Measurements from ENCODE around the gene ZCWPW1. TPM values are rescaled to one million over a fixed set of nuclear protein-coding genes. Genes with fewer than 3 reads are reported as not detected.

Gene ZCWPW1
- total and polyA plus RNA-seq, 2 of the 8 experiments (the other 6 are each of a cell fraction or from before 2014, with no cell fraction given): 0.51 to 1.4 TPM

- no peak overlapping the region for H3K56ac ChIP-seq (replicated peaks; ENCODE audit: insufficient read length, low read depth, low read length)
- no peak overlapping the region for H3K27ac ChIP-seq (ENCODE audit: low read depth, low read length)
- H4K20me1 ChIP-seq (replicated peaks in 1 of 2; ENCODE audit: control insufficient read depth in 1 of 2, insufficient read depth in 2 of 2, low read length in 2 of 2): no peaks in the 10 kb centered on the region
- H3K23ac ChIP-seq (ENCODE audit: insufficient read length): no peak overlapping the region
- no peak overlapping the region for H2BK5ac ChIP-seq (ENCODE audit: low read depth, low read length)
- no peak overlapping the region for H3K9ac ChIP-seq (replicated peaks in 1 of 4; ENCODE audit: extremely low read depth in 1 of 4, low read depth in 3 of 4, low read length in 3 of 4)
- WGBS, 2 experiments (ENCODE audit: extremely low coverage in 1 of 2, insufficient coverage in 1 of 2, insufficient read length in 1 of 2, insufficient replicate concordance in 2 of 2, low coverage in 1 of 2, low lambda C conversion rate in 2 of 2, missing lambda C conversion rate in 1 of 2): 69% methylated on average over 7 of the region's 9 CpGs; no CpG with 5 or more reads in 1 of the 2 experiments
- H3K36me3 ChIP-seq (ENCODE audit: control insufficient read depth in 2 of 4, insufficient read depth in 4 of 4, low read length in 3 of 4): peaks cover 0 to 3% (median 0%) of the 10 kb centered on the region in 4 experiments; a peak in 1 of 8 replicates
- no peak overlapping the region for H4K8ac ChIP-seq (ENCODE audit: extremely low read depth, insufficient read depth, low read length)
- no peak overlapping the region for H4K91ac ChIP-seq (replicated peaks; ENCODE audit: insufficient read length, low read length)
- H2BK15ac ChIP-seq (ENCODE audit: low read length): no peak overlapping the region
- no peaks in the 10 kb centered on the region for H3K79me2 ChIP-seq (ENCODE audit: control insufficient read depth in 1 of 2, insufficient read depth in 2 of 2, low read length in 2 of 2)
- H3K27me3 ChIP-seq (replicated peaks in 1 of 4; ENCODE audit: control insufficient read depth in 3 of 4, extremely low read depth in 1 of 4, insufficient read depth in 3 of 4, low read length in 3 of 4): no peaks in the 10 kb centered on the region
- ChIA-PET POLR2A (ENCODE audit: partially characterized antibody) (interaction anchor here (4.3 kb wide), 1 partner anchor 47 kb away, joined by 20 read pairs; the partner anchor contains the start of genes MEPCE and ZCWPW1), CTCF (ENCODE audit: partially characterized antibody) (interaction anchor here (0.7 to 11.3 kb wide), 11 partner anchors 10 to 873 kb away, joined by 3 to 152 read pairs (median 4); partner anchors contain the start of gene SPACDR)
- DNase-seq (ENCODE audit: low read depth in 1 of 2, low spot score in 2 of 2) (no peak), FAIRE-seq (no peak)
- no peak overlapping the region for H4K5ac ChIP-seq (ENCODE audit: insufficient read length, low read depth, low read length)
- H2AFZ ChIP-seq (ENCODE audit: low read length): no peak overlapping the region
- no peak overlapping the region for H3K4ac ChIP-seq (replicated peaks; ENCODE audit: insufficient read length, low read depth, low read length)
- H3K4me2 ChIP-seq (ENCODE audit: insufficient read depth in 1 of 2, low read depth in 2 of 2, low read length in 2 of 2): peak overlapping the region in 1 of 2 experiments; percentile 34; a peak in 2 of 4 replicates
- no peak for TF ChIP-seq TEAD4 (IDR thresholded peaks at IDR 0.05; ENCODE audit: low read depth, low read length)
- no peak for TF ChIP-seq JUND (IDR thresholded peaks at IDR 0.05; ENCODE audit: low read length)
- TF ChIP-seq SAP30 (IDR thresholded peaks at IDR 0.05; ENCODE audit: insufficient read depth, insufficient replicate concordance, low read length): no peak
- TF ChIP-seq RAD21 (IDR thresholded peaks at IDR 0.05 in 1 of 2, conservative IDR thresholded peaks at IDR 0.05 in 1 of 2; ENCODE audit: low read depth in 2 of 2, low read length in 2 of 2): no peak
- TF ChIP-seq RBBP5 (IDR thresholded peaks at IDR 0.05; ENCODE audit: borderline replicate concordance, low read depth, low read length): no peak
- no peak overlapping the region; the same call in 1 of the 2 replicates for H3K18ac ChIP-seq (ENCODE audit: extremely low read depth, low read length)
- no peaks in the 10 kb centered on the region; the same call in 1 of the 2 replicates for H3K79me1 ChIP-seq (ENCODE audit: low read depth, low read length)
- H2BK12ac ChIP-seq (ENCODE audit: low read depth, low read length): no peak overlapping the region
- H3K4me3 ChIP-seq (ENCODE audit: extremely low read depth in 1 of 4, insufficient read depth in 2 of 4, low read depth in 3 of 4, low read length in 4 of 4): no peak overlapping the region
- no peak overlapping the region for H2BK20ac ChIP-seq (ENCODE audit: low read length)
- no peak overlapping the region for H2BK120ac ChIP-seq (replicated peaks; ENCODE audit: low read depth, low read length)
- no peak overlapping the region for H3K14ac ChIP-seq (ENCODE audit: insufficient read length)
- no peaks in the 10 kb centered on the region for H3K9me3 ChIP-seq (ENCODE audit: insufficient read depth in 2 of 2, low read depth in 1 of 2, low read length in 1 of 2)
- peaks cover 3% of the 10 kb centered on the region; the same call in 1 of the 2 replicates for H3K23me2 ChIP-seq (ENCODE audit: low read depth, low read length)
- 0 out of 2 replicates have a peak overlapping the region, but pooled peaks have one; percentile 24 for H2AK5ac ChIP-seq (ENCODE audit: low read depth, low read length)
- H3K4me1 ChIP-seq (replicated peaks in 1 of 4; ENCODE audit: control insufficient read depth in 3 of 4, insufficient read depth in 4 of 4, low read length in 3 of 4): peaks cover 0 to 17% (median 8%) of the 10 kb centered on the region in 4 experiments; a peak in 6 of 7 replicates
Measured at GRCh38 chr7:100475549-100475948, 47.0 kb upstream of the ZCWPW1 start.
